CD14-positive monocyte (primary cell): ENCODE measurements around the gene PDGFD. TPM values are rescaled to one million over a fixed set of nuclear protein-coding genes. Genes with fewer than 3 reads are reported as not detected.

Experiments used
- DNase-seq, 3 donors: peaks; one replicate each; pipeline ENCODE4 v3.0.0-alpha.2; 2011 to 2022
- H2AFZ ChIP-seq: 2 replicates; pipeline ENCODE4 v1.6.0; 2012; ENCODE audit warnings: mild to moderate bottlenecking, low read depth, low read length, inconsistent platforms; ENCODE audit not compliant: insufficient read depth, poor library complexity, severe bottlenecking
- H3K27ac ChIP-seq, 2 donors: 1 replicate in 1 of 2; 2 replicates in 1 of 2; pipeline ENCODE4 v1.5.1; 2012 to 2013; ENCODE audit warnings: low read length in 2 of 2, control low read depth in 1 of 2, inconsistent platforms in 1 of 2, low read depth in 1 of 2, mild to moderate bottlenecking in 1 of 2
- H3K27me3 ChIP-seq, 2 donors: one replicate each; pipeline versions ENCODE4 v1.6.0 to v1.6.1; 2011 to 2013; ENCODE audit warnings: low read length in 2 of 2; ENCODE audit not compliant: control insufficient read depth in 2 of 2, insufficient read depth in 2 of 2
- H3K36me3 ChIP-seq, 2 donors: replicated peaks in 1 of 2; 1 replicate in 1 of 2; 2 replicates in 1 of 2; pipeline versions ENCODE4 v1.5.1 to v1.6.1; 2012 to 2013; ENCODE audit warnings: low read length in 2 of 2, control low read depth in 1 of 2, inconsistent platforms in 1 of 2, mild to moderate bottlenecking in 1 of 2; ENCODE audit not compliant: insufficient read depth in 2 of 2, control insufficient read depth in 1 of 2
- H3K4me1 ChIP-seq, 2 donors: 1 replicate in 1 of 2; 2 replicates in 1 of 2; pipeline versions ENCODE4 v1.5.1 to v1.6.1; 2012 to 2013; ENCODE audit warnings: low read length in 2 of 2, control low read depth in 1 of 2, inconsistent platforms in 1 of 2, mild to moderate bottlenecking in 1 of 2, moderate library complexity in 1 of 2; ENCODE audit not compliant: insufficient read depth in 2 of 2, control insufficient read depth in 1 of 2
- H3K4me2 ChIP-seq: replicated peaks from 2 replicates; pipeline ENCODE3; 2012; ENCODE audit warnings: low read length, moderate library complexity, mild to moderate bottlenecking; ENCODE audit not compliant: poor library complexity, severe bottlenecking; ENCODE audit errors: extremely low read depth
- H3K4me3 ChIP-seq, 3 experiments: fragments of 200-600 bp in 1 of 3; sonication (generic) in 1 of 3; replicated peaks in 1 of 3; 1 replicate in 2 of 3; 2 replicates in 1 of 3; pipeline ENCODE4 v1.5.1; 2011 to 2013; ENCODE audit warnings: low read length in 3 of 3, mild to moderate bottlenecking in 3 of 3, control low read depth in 2 of 3, low read depth in 2 of 3, inconsistent platforms in 1 of 3, moderate library complexity in 1 of 3
- H3K79me2 ChIP-seq: 2 replicates; pipeline ENCODE4 v1.6.0; 2012; ENCODE audit warnings: mild to moderate bottlenecking, control low read depth, inconsistent platforms, low read length, moderate library complexity; ENCODE audit not compliant: insufficient read depth
- H3K9ac ChIP-seq: 2 replicates; pipeline ENCODE4 v1.6.0; 2017; ENCODE audit warnings: low read length, mild to moderate bottlenecking; ENCODE audit not compliant: insufficient read depth, poor library complexity, severe bottlenecking
- H3K9me3 ChIP-seq, 2 donors: replicated peaks in 1 of 2; 1 replicate in 1 of 2; 2 replicates in 1 of 2; pipeline versions ENCODE4 v1.5.1 to v1.6.1; 2012 to 2013; ENCODE audit warnings: low read length in 2 of 2, control low read depth in 1 of 2; ENCODE audit not compliant: control insufficient read depth in 1 of 2, insufficient read depth in 1 of 2
- H4K20me1 ChIP-seq: 2 replicates; pipeline ENCODE4 v1.6.0; 2012; ENCODE audit warnings: mild to moderate bottlenecking, low read length, control low read depth, moderate library complexity; ENCODE audit not compliant: insufficient read depth
- H3K27ac Mint-ChIP-seq, 7 donors: one replicate each; pipeline ENCODE4 v1.8.0; 2020; ENCODE audit warnings: mild to moderate bottlenecking in 7 of 7, mixed read lengths in 7 of 7, moderate library complexity in 6 of 7, inconsistent platforms in 2 of 7
- H3K27me3 Mint-ChIP-seq, 3 donors: one replicate each; pipeline ENCODE4 v1.8.0; 2021 to 2022; ENCODE audit warnings: low read depth in 3 of 3, mild to moderate bottlenecking in 3 of 3, mixed read lengths in 3 of 3, moderate library complexity in 3 of 3, inconsistent platforms in 1 of 3
- H3K36me3 Mint-ChIP-seq, 2 donors: one replicate each; pipeline ENCODE4 v1.8.0; 2020; ENCODE audit warnings: mixed read lengths in 2 of 2, inconsistent platforms in 1 of 2, mild to moderate bottlenecking in 1 of 2
- H3K4me1 Mint-ChIP-seq: one replicate; pipeline ENCODE4 v1.8.0; 2020; ENCODE audit warnings: mild to moderate bottlenecking, mixed read lengths
- H3K4me3 Mint-ChIP-seq, 2 donors: one replicate each; pipeline ENCODE4 v1.8.0; 2020; ENCODE audit warnings: mild to moderate bottlenecking in 2 of 2, mixed read lengths in 2 of 2, moderate library complexity in 1 of 2
- H3K9me3 Mint-ChIP-seq, 7 donors: one replicate each; pipeline ENCODE4 v1.8.0; 2020 to 2022; ENCODE audit warnings: mixed read lengths in 7 of 7, mild to moderate bottlenecking in 6 of 7, moderate library complexity in 6 of 7, inconsistent platforms in 2 of 7
- WGBS: methylation state at CpG from one replicate; pipeline ENCODE4 v1.1.5; 2013; ENCODE audit warnings: missing lambda C conversion rate; ENCODE audit not compliant: insufficient coverage; 5-methylcytosine and 5-hydroxymethylcytosine counted together
- intact Hi-C, 2 donors: fragments of 100-400 bp; cut with micrococcal nuclease; formaldehyde crosslinking; loops; one replicate each; pipeline versions ENCODE4 v1.15.0 to v1.15.1; 2023
- polyA plus RNA-seq, 3 donors: library from polyadenylated mRNA; depleted of rRNA in 1 of 3; unstranded in 2 of 3; stranded (reverse) in 1 of 3; fragments of 300-500 nt in 2 of 3; fragments of >200 nt in 1 of 3; fragmentation: Illumina TruSeq in 2 of 3; gene quantifications; 1 replicate in 2 of 3; 2 replicates in 1 of 3; pipeline ENCODE4 v1.2.3, GENCODE V29; 2012 to 2021
- TF ChIP-seq, protein P1 (sequence below): fragments of 200-600 bp; IDR thresholded peaks from one replicate; pipeline ENCODE4 v1.8.0; 2022; ENCODE audit warnings: antibody characterized with exemption, mild to moderate bottlenecking

PDGFD gene
- polyA plus RNA-seq, 3 donors = 0.05 to 0.15 TPM; not detected in 1

GRCh38 chr11:104090767-104091166, 73.2 kb downstream of the PDGFD start:
- H3K79me2 ChIP-seq = no peaks in the 10 kb centered on the region
- no peaks in the 10 kb centered on the region for H3K27me3 ChIP-seq
- no peaks in the 10 kb centered on the region for H3K9me3 ChIP-seq
- H3K27me3 Mint-ChIP-seq = peaks cover 0 to 6% (median 2%) of the 10 kb centered on the region in 3 donors
- TF ChIP-seq, protein P1, sequence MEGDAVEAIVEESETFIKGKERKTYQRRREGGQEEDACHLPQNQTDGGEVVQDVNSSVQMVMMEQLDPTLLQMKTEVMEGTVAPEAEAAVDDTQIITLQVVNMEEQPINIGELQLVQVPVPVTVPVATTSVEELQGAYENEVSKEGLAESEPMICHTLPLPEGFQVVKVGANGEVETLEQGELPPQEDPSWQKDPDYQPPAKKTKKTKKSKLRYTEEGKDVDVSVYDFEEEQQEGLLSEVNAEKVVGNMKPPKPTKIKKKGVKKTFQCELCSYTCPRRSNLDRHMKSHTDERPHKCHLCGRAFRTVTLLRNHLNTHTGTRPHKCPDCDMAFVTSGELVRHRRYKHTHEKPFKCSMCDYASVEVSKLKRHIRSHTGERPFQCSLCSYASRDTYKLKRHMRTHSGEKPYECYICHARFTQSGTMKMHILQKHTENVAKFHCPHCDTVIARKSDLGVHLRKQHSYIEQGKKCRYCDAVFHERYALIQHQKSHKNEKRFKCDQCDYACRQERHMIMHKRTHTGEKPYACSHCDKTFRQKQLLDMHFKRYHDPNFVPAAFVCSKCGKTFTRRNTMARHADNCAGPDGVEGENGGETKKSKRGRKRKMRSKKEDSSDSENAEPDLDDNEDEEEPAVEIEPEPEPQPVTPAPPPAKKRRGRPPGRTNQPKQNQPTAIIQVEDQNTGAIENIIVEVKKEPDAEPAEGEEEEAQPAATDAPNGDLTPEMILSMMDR = no peak
- H3K4me3 ChIP-seq = no peak overlapping the region
- no peaks in the 10 kb centered on the region for H3K9me3 Mint-ChIP-seq
- H3K27ac Mint-ChIP-seq = no peak overlapping the region
- H3K9ac ChIP-seq = no peak overlapping the region
- no peaks in the 10 kb centered on the region for H3K36me3 ChIP-seq
- WGBS = 100% methylated on average over 2 of the region's 3 CpGs
- DNase-seq = no peak
- intact Hi-C loops = no loop called here
- H3K4me1 Mint-ChIP-seq = no peaks in the 10 kb centered on the region
- H3K4me2 ChIP-seq = no peak overlapping the region
- H2AFZ ChIP-seq = no peak overlapping the region
- no peaks in the 10 kb centered on the region for H4K20me1 ChIP-seq
- no peak overlapping the region for H3K4me3 Mint-ChIP-seq
- no peaks in the 10 kb centered on the region for H3K4me1 ChIP-seq
- no peaks in the 10 kb centered on the region for H3K36me3 Mint-ChIP-seq
- no peak overlapping the region for H3K27ac ChIP-seq

DNA sequence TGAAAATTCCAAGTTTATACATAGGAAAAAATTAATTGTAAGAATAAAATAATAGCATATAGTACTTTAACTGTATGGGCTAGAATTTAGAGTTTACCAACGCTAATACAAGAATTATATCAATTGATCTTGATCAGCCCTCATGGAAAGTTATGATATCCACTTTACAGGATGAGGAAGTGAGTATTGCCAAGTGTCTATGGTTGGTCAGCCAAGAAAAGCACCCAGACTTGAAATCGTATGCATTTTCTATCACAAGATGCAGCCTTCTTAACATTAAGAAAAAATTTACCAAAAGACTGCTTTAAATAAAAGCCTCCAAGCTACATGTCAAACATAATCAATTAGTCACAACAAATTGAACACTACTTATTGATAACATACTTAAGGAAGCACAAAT, 74.5 kb downstream of the PDGFD start:
- Histone ChIP-seq H3K9me3 (no peaks in the 10 kb centered on the region), H3K27me3 (no peaks in the 10 kb centered on the region), H2AFZ (no peak overlapping the region), H3K79me2 (no peaks in the 10 kb centered on the region), H3K36me3 (no peaks in the 10 kb centered on the region), H3K4me1 (no peaks in the 10 kb centered on the region), H3K27ac (no peak overlapping the region), H3K9ac (no peak overlapping the region), H3K4me3 (no peak overlapping the region), H3K4me2 (no peak overlapping the region), H4K20me1 (no peaks in the 10 kb centered on the region)
- Mint-ChIP-seq H3K27me3 (peaks cover 0 to 6% (median 2%) of the 10 kb centered on the region in 3 donors), H3K36me3 (no peaks in the 10 kb centered on the region), H3K4me1 (no peaks in the 10 kb centered on the region), H3K9me3 (no peaks in the 10 kb centered on the region), H3K27ac (no peak overlapping the region), H3K4me3 (no peak overlapping the region)
- TF ChIP-seq, protein P1 = no peak
- DNase-seq = no peak
- whole genome bisulfite sequencing = no CpG with 5 or more reads among the region's 2 CpGs
- intact Hi-C loops = no loop called here
